KOPT-K1 (cell line): ENCODE results near the gene LURAP1L.

ENCODE experiments used
- H3K27ac ChIP-seq: fragments of 200-600 bp; sonication (generic); 2 replicates; pipeline ENCODE4 v1.5.1; 2016; ENCODE audit warnings: antibody characterized with exemption, mild to moderate bottlenecking, low read depth, low read length; ENCODE audit not compliant: poor library complexity, severe bottlenecking
- H3K36me3 ChIP-seq: fragments of 200-600 bp; sonication (generic); 2 replicates; pipeline ENCODE4 v1.5.1; 2017; ENCODE audit warnings: antibody characterized with exemption, mild to moderate bottlenecking, low read length, moderate library complexity; ENCODE audit not compliant: insufficient read depth
- H3K9me3 ChIP-seq: fragments of 200-600 bp; sonication (generic); 2 replicates; pipeline ENCODE4 v1.5.1; 2017; ENCODE audit warnings: antibody characterized with exemption, low read length, mild to moderate bottlenecking; ENCODE audit not compliant: insufficient read depth, poor library complexity, severe bottlenecking

Gene LURAP1L, protein sequence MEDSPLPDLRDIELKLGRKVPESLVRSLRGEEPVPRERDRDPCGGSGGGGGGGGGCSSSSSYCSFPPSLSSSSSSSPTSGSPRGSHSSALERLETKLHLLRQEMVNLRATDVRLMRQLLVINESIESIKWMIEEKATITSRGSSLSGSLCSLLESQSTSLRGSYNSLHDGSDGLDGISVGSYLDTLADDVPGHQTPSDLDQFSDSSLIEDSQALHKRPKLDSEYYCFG

DNA sequence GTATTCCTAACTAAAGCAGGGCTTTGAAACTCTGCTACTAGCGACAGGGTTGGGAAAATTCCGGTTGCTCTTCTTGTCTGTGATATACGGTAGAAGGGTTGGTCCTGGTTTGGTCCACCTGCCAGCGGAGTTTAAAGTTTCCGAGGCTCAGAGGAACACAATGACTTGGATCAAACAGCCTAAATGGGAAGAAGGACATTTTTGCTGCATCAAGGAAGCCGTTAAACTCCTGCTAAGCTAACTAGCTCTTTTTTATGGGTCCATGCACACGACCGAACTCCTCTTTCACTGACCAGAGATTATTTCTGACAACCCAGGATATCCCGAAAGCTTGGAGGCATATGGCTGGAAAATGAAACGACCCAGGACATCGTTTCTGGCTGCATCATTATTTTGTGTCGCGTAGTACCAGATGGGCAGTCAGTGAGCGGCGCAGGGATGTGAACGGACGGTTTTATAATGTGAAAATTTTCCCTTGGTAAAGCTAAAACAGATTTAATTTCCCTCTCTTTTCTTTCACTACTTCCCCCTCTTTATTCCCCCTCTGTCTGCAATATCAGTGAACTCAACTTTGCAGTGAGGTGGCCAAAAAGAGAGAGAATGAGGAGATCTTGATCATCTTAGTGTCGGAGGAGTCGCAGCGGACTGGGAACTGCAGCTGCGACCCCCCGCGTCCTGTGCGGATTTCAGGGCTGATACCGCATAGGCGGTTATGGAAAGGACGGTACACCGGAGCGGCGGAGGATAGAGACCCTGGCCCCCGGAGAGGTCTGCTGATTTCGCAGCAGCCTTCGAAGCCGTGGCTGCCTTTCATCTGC, at the start of gene LURAP1L:
Gene LURAP1L (plus strand): TSS at position 160 of the 818 bp plus-strand sequence. CDS start 696 bp downstream, outside the sequence.
- no peaks in the 10 kb centered on the region for H3K36me3 ChIP-seq
- H3K27ac ChIP-seq = no peak within 1 kb of the TSS
- no peaks in the 10 kb centered on the region for H3K9me3 ChIP-seq

DNA sequence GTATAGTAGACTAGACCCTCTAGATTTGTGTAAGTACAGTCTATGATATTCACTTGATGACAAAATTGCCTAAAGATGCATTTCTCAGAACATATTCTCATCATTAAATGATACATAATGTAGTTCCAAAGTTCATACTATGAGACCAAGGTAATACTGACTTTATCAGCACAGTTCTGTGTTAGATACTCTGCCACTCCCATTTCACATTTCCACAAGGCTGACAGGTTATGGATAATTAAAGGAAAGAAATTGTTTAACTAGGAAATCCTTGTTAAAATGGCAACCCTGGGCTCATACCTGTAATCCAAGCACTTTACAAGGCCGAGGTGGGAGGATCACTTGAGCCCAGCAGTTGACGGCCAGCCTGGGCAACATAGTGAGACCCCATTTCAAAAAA, 48.0 kb upstream of the LURAP1L start:
- no peak overlapping the region for H3K27ac ChIP-seq
- no peaks in the 10 kb centered on the region for H3K36me3 ChIP-seq
- no peaks in the 10 kb centered on the region for H3K9me3 ChIP-seq

DNA sequence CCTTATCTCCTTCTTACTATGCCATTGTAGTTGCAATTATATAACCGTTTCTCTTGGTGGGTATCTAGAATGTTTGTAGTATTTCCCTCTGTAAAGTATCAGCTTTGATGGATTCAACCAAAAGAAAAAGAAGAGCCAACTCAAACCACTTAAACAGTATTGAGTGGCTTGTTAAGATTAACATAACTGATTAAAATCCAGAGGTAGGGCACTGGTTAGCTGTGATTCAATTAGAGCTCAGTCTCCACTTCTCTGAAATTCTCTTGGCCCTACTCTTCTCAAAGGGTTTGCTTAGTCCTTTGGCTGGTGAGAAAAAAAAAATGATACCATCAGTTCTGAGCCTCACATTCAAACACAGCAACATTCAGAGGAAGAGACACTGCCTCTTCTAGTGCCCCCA, 44.6 kb upstream of the LURAP1L start:
- Histone ChIP-seq H3K27ac (no peak overlapping the region), H3K36me3 (no peaks in the 10 kb centered on the region), H3K9me3 (no peaks in the 10 kb centered on the region)

DNA sequence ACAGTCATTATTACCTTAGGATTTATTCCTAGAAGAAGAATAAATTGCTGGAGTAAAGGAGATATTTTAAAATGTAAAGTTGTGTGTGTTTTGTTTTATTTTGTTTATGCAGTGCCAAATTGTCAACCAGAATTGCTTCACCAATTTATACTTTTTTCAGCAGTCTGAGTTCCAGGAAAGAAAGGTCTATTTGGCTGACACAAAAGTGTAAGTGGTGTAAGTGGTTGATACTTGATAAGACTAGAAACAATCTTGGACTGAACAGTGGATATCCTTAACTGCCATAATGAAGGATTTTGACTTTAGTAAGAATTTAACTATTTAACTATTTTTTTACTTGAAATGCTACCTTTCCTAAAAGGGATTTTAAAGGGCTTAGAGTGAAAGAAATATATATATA, 43.9 kb upstream of the LURAP1L start:
- Histone ChIP-seq H3K27ac (no peak overlapping the region), H3K9me3 (no peaks in the 10 kb centered on the region), H3K36me3 (no peaks in the 10 kb centered on the region)

DNA sequence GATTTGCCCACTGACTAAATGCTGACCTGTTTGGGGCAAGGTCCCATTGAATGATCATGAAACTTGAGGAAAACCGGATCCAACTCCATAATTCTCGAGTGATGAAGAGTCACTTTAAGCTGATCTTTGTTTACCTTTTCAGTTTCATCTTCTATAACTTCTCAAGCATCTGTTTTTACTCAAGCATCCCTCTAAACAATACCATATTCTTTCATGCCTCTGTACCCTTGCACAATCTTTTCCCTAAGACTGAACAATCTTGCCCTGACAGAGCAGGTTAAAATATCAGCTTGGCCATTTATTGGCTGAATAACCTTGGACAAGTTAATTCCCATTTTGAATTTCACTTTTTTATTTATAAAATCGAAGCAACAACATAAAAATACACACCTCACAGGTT, 41.8 kb upstream of the LURAP1L start:
- Histone ChIP-seq H3K9me3 (no peaks in the 10 kb centered on the region), H3K27ac (no peak overlapping the region), H3K36me3 (no peaks in the 10 kb centered on the region)

DNA sequence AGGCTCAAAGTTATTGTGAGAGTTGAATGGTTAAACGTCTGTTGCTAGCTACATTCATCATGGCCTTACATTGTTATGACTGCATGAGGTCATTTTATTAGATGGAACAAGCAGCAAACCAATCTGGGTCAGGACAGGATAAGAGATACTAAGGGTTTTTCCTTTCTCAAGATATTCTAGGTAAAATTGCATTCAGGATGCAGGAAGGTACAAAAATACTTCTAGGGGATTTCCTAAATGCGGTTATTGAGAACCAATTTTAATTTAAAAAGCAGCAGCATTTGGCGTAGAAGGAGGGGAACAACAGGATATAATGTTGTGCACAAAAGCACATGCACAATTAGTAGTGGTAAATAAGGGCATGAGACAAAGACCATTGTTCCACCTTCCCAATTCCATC, 39.2 kb upstream of the LURAP1L start:
- no peak overlapping the region for H3K27ac ChIP-seq
- H3K36me3 ChIP-seq = no peaks in the 10 kb centered on the region
- no peaks in the 10 kb centered on the region for H3K9me3 ChIP-seq

DNA sequence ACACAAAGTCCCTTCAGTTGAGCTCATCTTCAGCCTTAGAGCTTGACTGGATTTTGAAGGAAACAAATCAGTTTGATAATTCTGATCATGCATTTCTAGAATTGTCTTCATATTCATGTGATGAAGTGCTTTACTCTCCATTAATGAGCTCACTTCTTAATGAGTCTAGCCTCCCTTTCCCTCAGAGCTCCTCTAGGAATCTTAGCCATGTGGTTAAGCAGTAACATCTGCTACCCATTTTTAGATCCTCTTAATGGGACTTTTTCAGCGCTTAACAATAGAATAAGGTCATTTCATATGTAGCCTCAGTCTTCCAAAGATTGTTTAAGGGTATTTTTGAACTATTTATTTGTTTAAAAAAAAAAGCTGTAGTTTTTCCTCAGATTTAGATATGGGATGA, 36.9 kb upstream of the LURAP1L start:
- Histone ChIP-seq H3K9me3 (no peaks in the 10 kb centered on the region), H3K27ac (no peak overlapping the region), H3K36me3 (no peaks in the 10 kb centered on the region)

DNA sequence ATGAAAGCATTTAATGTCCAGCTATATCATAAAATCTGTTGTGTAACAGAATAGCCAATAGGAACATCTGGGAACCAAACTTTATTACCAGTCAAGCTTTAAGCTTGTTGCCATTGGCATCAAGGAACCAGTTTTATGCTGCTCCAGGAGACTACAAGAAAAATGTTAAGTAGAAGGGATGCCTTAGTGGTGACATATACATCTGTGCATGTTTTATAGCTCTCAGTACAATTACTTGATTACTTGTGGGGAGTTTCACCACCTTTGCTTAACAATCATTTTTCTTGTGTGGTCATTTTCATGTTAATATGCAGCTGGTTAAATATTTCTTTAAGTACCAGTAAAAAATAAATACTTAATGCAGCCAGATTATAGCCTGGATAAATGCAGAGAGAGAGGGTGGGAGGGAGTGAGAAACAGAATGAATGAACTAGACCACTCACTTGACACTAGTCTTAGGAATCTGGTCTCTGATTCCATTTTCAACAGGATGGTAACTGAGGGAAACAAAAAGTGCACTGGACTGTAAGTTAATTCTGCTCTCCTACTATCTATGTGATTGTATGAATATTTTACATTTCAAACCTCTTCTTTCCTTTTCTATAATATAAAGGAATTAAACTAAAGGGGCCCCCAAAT, 35.7 kb upstream of the LURAP1L start:
- Histone ChIP-seq H3K36me3 (no peaks in the 10 kb centered on the region), H3K27ac (no peak overlapping the region), H3K9me3 (no peaks in the 10 kb centered on the region)

DNA sequence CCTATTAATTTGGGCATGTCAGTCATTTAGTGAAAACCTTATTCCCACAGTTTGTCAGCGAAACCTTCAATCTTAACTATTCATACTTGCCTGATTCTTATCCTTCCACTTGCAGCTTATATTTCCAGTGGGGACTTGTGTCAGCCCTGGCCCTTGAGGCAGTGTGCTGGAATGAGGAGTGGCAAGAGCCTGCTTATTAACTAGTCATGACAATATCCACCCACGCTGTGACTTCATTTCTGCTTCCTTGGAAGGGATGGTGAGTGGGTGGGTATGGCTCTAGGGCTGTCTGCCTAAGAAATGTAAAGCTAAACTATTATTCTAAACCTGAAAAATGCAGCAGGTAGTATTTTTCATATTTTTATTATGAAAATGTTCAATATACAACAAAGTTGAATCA, 34.0 kb upstream of the LURAP1L start:
- Histone ChIP-seq H3K36me3 (no peaks in the 10 kb centered on the region), H3K9me3 (no peaks in the 10 kb centered on the region), H3K27ac (no peak overlapping the region)

DNA sequence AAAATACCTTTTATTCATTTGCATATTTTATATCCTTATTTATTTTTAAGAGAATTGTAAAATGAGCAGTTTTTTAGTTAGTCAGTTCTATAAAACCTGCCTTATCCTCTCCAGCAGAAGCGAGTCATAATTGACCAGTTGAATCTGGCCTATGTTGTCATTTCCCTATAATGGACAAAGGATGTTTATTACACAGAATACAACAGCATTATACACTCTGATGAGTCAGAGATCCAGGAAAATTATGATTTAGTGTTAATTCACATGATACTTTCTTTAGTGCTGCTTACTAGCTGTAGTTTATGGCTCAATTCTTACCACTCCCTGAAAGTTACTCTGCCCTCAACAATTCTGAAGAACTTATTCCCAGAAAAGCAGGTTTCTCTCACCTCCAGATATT, 26.8 kb upstream of the LURAP1L start:
- Histone ChIP-seq H3K9me3 (no peaks in the 10 kb centered on the region), H3K27ac (no peak overlapping the region), H3K36me3 (no peaks in the 10 kb centered on the region)

DNA sequence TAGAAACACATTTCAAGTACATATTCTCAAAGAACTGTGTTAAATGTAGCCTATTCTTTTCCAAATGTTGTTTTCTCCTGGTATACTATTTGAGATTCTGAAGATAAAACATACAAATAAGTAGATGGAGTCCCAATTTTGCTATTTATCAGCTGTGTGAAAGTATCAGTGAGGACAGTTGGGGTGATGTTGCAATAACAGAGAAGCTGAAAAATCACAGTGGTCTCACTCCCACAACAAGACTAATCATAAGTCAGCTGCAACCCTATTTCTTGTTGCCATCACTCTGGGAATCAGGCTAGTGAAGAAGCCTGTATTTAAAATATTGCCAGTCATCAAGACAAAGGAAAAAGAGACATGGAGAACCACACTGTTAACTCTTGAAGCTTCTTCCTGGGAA, 25.9 kb upstream of the LURAP1L start:
- Histone ChIP-seq H3K36me3 (no peaks in the 10 kb centered on the region), H3K9me3 (no peaks in the 10 kb centered on the region), H3K27ac (no peak overlapping the region)

DNA sequence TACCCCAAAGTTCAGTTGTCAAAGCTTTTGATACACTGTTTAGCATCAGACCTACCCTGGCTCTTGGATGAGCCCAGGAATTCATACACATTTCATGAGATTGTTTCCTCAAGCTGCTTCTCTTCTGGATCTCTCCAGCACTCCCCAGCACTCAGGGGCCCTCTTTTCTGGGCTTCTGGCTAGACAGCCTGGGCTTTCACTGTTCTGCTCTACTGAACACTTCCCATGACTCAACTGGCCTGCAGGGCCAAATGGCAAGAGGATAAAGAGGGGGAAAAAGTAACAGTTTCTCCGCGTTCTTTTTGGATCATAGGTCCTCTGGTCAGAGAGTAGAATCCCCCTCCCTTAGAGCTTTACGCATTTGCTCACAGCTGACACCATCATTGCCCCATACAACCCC, 20.9 kb upstream of the LURAP1L start:
- no peaks in the 10 kb centered on the region for H3K36me3 ChIP-seq
- H3K27ac ChIP-seq = no peak overlapping the region
- no peaks in the 10 kb centered on the region for H3K9me3 ChIP-seq

DNA sequence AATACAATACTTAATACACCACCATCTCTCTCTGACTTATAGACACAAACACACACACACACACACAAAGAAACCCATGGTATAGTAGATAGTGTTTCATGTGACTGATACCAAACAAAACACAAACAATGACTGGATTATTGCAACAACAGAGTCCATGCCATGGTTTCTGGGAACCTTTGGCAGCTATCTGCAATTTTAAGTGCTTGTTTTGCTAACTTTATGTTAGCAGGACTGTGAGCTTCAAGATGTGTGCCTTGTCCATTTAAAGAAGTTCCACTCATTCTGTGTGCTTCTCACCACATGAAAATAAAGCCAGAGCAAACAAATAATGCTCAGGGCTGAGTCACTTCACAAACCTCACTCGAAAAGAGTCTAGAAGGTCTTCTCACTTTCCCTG, 15.1 kb upstream of the LURAP1L start:
- Histone ChIP-seq H3K27ac (no peak overlapping the region), H3K36me3 (no peaks in the 10 kb centered on the region), H3K9me3 (no peaks in the 10 kb centered on the region)

DNA sequence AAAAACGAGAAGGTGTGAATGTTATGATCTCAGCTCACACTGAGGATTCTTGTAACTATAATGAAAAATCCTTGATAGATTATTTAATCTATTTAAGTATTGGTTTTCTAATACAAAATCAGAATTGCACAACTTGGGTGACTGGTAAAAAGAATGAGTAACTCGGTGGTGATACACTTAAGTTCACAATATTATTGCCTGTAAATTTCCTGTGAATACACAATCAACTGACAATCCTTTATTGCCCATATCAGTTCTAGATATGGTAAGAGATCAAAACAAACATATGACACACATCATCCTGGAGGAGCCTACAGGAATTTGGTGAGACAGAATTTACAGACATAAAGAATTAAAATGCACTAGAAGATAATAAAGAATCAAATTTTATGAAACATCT, 14.1 kb upstream of the LURAP1L start:
- no peaks in the 10 kb centered on the region for H3K36me3 ChIP-seq
- H3K27ac ChIP-seq = no peak overlapping the region

DNA sequence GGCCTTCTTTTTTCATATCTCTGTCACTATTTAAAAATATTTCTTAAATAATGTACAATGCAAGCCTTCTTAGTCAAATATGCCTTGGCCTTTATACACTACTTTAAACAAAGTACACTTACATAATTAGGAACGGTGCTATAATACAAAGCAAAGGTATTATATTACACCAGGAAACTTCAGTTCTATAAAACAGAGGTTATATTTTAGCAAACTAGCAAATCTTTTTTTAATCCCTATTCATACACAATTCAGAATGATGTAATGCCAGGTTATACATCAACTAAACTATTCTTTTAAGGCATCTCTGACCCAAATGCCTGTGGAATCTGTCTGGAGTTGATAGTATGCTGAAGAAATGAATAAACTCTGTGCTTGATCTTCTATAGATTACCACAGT, 10.7 kb upstream of the LURAP1L start:
- Histone ChIP-seq H3K9me3 (no peaks in the 10 kb centered on the region), H3K36me3 (no peaks in the 10 kb centered on the region), H3K27ac (no peak overlapping the region)

More for the DNA sequence above, 14.1 kb upstream of the LURAP1L start:
- H3K9me3 ChIP-seq = no peaks in the 10 kb centered on the region
